ENCODE results near the gene PLEKHH3.
"Not testable (repeated sequence)": the region's sequence is repeated elsewhere in the genome, so short reads cannot be mapped to it uniquely, and the experiment has no call there.

The PLEKHH3 gene

GRCh38 chr17:42642336-42642735, 34.5 kb downstream of the PLEKHH3 start:
- Mint-ChIP-seq H3K4me1 (no peaks in the 10 kb centered on the region), H3K27ac (peak overlapping the region; percentile 53), H3K9me3 (no peaks in the 10 kb centered on the region), H3K36me3 (no peaks in the 10 kb centered on the region), H3K4me3 (no peak overlapping the region)
- no peak for DNase-seq (ENCODE audit: low spot score in 2 of 2)
- no peak for ATAC-seq

- Mint-ChIP-seq H3K4me3 (no peak overlapping the region), H3K9me3 (no peaks in the 10 kb centered on the region), H3K27ac (no peak overlapping the region), H3K36me3 (no peaks in the 10 kb centered on the region), H3K4me1 (no peaks in the 10 kb centered on the region)
- DNase-seq (ENCODE audit: low spot score in 2 of 2) (no peak), ATAC-seq (no peak)
Measured at GRCh38 chr17:42640121-42640520, 36.7 kb downstream of the PLEKHH3 start.

GRCh38 chr17:42639525-42640113, 37.2 kb downstream of the PLEKHH3 start:
- no peaks in the 10 kb centered on the region for H3K36me3 Mint-ChIP-seq
- no peak for DNase-seq (ENCODE audit: low spot score in 2 of 2)
- H3K4me3 Mint-ChIP-seq = no peak overlapping the region
- H3K4me1 Mint-ChIP-seq = no peaks in the 10 kb centered on the region
- no peaks in the 10 kb centered on the region for H3K9me3 Mint-ChIP-seq
- H3K27ac Mint-ChIP-seq = no peak overlapping the region
- ATAC-seq = no peak

GRCh38 chr17:42632949-42633444, 43.8 kb downstream of the PLEKHH3 start:
- ATAC-seq = no peak
- no peaks in the 10 kb centered on the region for H3K9me3 Mint-ChIP-seq
- no peaks in the 10 kb centered on the region for H3K4me1 Mint-ChIP-seq
- no peak overlapping the region for H3K4me3 Mint-ChIP-seq
- no peak for DNase-seq (ENCODE audit: low spot score in 2 of 2)
- no peak overlapping the region for H3K27ac Mint-ChIP-seq
- no peaks in the 10 kb centered on the region for H3K36me3 Mint-ChIP-seq

- H3K4me3 Mint-ChIP-seq = no peak overlapping the region
- ATAC-seq (no peak), DNase-seq (ENCODE audit: low spot score in 2 of 2) (no peak)
- no peaks in the 10 kb centered on the region for H3K9me3 Mint-ChIP-seq
- H3K27ac Mint-ChIP-seq = no peak overlapping the region
- no peaks in the 10 kb centered on the region for H3K4me1 Mint-ChIP-seq
- H3K36me3 Mint-ChIP-seq = no peaks in the 10 kb centered on the region
Measured at GRCh38 chr17:42629411-42630009, 47.3 kb downstream of the PLEKHH3 start.

GRCh38 chr17:42627032-42627764, 49.6 kb downstream of the PLEKHH3 start:
- not testable (repeated sequence) for ATAC-seq; H3K36me3 Mint-ChIP-seq; H3K4me1 Mint-ChIP-seq; H3K4me3 Mint-ChIP-seq; H3K9me3 Mint-ChIP-seq; DNase-seq (ENCODE audit: low spot score in 2 of 2)
- peak overlapping the region; percentile 3 for H3K27ac Mint-ChIP-seq

GRCh38 chr17:42623732-42624596, 52.8 kb downstream of the PLEKHH3 start:
- ATAC-seq (no peak), DNase-seq (ENCODE audit: low spot score in 2 of 2) (no peak)
- no peaks in the 10 kb centered on the region for H3K9me3 Mint-ChIP-seq
- no peaks in the 10 kb centered on the region for H3K36me3 Mint-ChIP-seq
- H3K27ac Mint-ChIP-seq = no peak overlapping the region
- peaks cover 2% of the 10 kb centered on the region for H3K4me1 Mint-ChIP-seq
- H3K4me3 Mint-ChIP-seq = no peak overlapping the region

- H3K4me1 Mint-ChIP-seq = peaks cover 9% of the 10 kb centered on the region
- no peak for ATAC-seq
- no peak overlapping the region for H3K4me3 Mint-ChIP-seq
Measured at GRCh38 chr17:42623271-42623670, 53.5 kb downstream of the PLEKHH3 start.

GRCh38 chr17:42621987-42622386, 54.8 kb downstream of the PLEKHH3 start:
- DNase-seq (ENCODE audit: low spot score in 2 of 2); H3K4me3 Mint-ChIP-seq; H3K36me3 Mint-ChIP-seq; H3K9me3 Mint-ChIP-seq; H3K27ac Mint-ChIP-seq; ATAC-seq: not testable (repeated sequence)
- H3K4me1 Mint-ChIP-seq = peaks cover 12% of the 10 kb centered on the region

More at GRCh38 chr17:42623271-42623670, 53.5 kb downstream of the PLEKHH3 start:
- H3K36me3 Mint-ChIP-seq = no peaks in the 10 kb centered on the region
- DNase-seq (ENCODE audit: low spot score in 2 of 2) = no peak
- H3K27ac Mint-ChIP-seq = no peak overlapping the region
- H3K9me3 Mint-ChIP-seq = no peaks in the 10 kb centered on the region

- peaks cover 24% of the 10 kb centered on the region for H3K36me3 Mint-ChIP-seq
- DNase-seq (ENCODE audit: low spot score in 2 of 2) (no peak), ATAC-seq (peak; percentile 37)
Measured at GRCh38 chr17:42618442-42619150, 58.2 kb downstream of the PLEKHH3 start.

GRCh38 chr17:42617956-42618431, 58.8 kb downstream of the PLEKHH3 start:
- Mint-ChIP-seq H3K4me3 (no peak overlapping the region), H3K4me1 (peaks cover 12% of the 10 kb centered on the region), H3K36me3 (peaks cover 30% of the 10 kb centered on the region), H3K9me3 (no peaks in the 10 kb centered on the region), H3K27ac (peak overlapping the region; percentile 23)
- DNase-seq (ENCODE audit: low spot score in 2 of 2) = no peak
- ATAC-seq = no peak

More at GRCh38 chr17:42618442-42619150, 58.2 kb downstream of the PLEKHH3 start:
- peak overlapping the region; percentile 23 for H3K27ac Mint-ChIP-seq
- H3K9me3 Mint-ChIP-seq = no peaks in the 10 kb centered on the region
- no peak overlapping the region for H3K4me3 Mint-ChIP-seq
- peaks cover 12% of the 10 kb centered on the region for H3K4me1 Mint-ChIP-seq

Measured in stimulated activated effector memory CD8-positive, alpha-beta T cell treated with anti-CD3 and anti-CD28 coated beads, Interleukin-12 subunit alpha, Interleukin-12 subunit beta, amount 100 ng/mL, for 72 hours (primary cell).